ENCODE results near the gene MYO1F. TPM values are rescaled to one million over a fixed set of nuclear protein-coding genes. Genes with fewer than 3 reads are reported as not detected.
"Not testable (repeated sequence)": the region's sequence is repeated elsewhere in the genome, so short reads cannot be mapped to it uniquely, and the experiment has no call there.

Gene MYO1F
- total RNA-seq, 2 donors from 2014 or later, result 6.1 to 9.4 TPM

GRCh38 chr19:8567522-8568172 lies 9.6 kb downstream of the MYO1F start:
- DNase-seq (ENCODE audit: low spot score), result no peak
- H3K27me3 ChIP-seq (replicated peaks; ENCODE audit: insufficient read depth), result no peaks in the 10 kb centered on the region
- 94% methylated on average over 15 of the region's 15 CpGs for WGBS

GRCh38 chr19:8566855-8567254 lies 10.4 kb downstream of the MYO1F start:
- WGBS, result 80% methylated on average over 7 of the region's 7 CpGs

More at GRCh38 chr19:8567522-8568172, 9.6 kb downstream of the MYO1F start:
- H3K36me3 ChIP-seq, result no peaks in the 10 kb centered on the region
- no peak overlapping the region for H3K27ac ChIP-seq
- intact Hi-C loops (cut with DNase I), result no loop called here
- no peak overlapping the region for H3K4me3 ChIP-seq
- H3K4me1 ChIP-seq (replicated peaks), result no peaks in the 10 kb centered on the region
- no peak for TF ChIP-seq CTCF (IDR thresholded peaks at IDR 0.05)
- no peak for TF ChIP-seq POLR2AphosphoS5 (IDR thresholded peaks at IDR 0.05)
- TF ChIP-seq POLR2A (IDR thresholded peaks at IDR 0.05), result no peak
- no peaks in the 10 kb centered on the region for H3K9me3 ChIP-seq

GRCh38 chr19:8564866-8565265 lies 12.4 kb downstream of the MYO1F start:
- H3K9me3 ChIP-seq; H3K4me1 ChIP-seq (replicated peaks); intact Hi-C loops (cut with DNase I); H3K4me3 ChIP-seq; H3K27ac ChIP-seq; H3K36me3 ChIP-seq; H3K27me3 ChIP-seq (replicated peaks; ENCODE audit: insufficient read depth); DNase-seq (ENCODE audit: low spot score): not testable (repeated sequence)
- 92% methylated on average over 8 of the region's 8 CpGs for WGBS

More at GRCh38 chr19:8566855-8567254, 10.4 kb downstream of the MYO1F start:
- intact Hi-C loops (cut with DNase I), result no loop called here
- DNase-seq (ENCODE audit: low spot score), result no peak
- no peaks in the 10 kb centered on the region for H3K27me3 ChIP-seq (replicated peaks; ENCODE audit: insufficient read depth)
- no peaks in the 10 kb centered on the region for H3K36me3 ChIP-seq
- H3K4me3 ChIP-seq, result no peak overlapping the region
- no peak overlapping the region for H3K27ac ChIP-seq
- H3K4me1 ChIP-seq (replicated peaks), result no peaks in the 10 kb centered on the region
- H3K9me3 ChIP-seq, result no peaks in the 10 kb centered on the region
- TF ChIP-seq POLR2A (IDR thresholded peaks at IDR 0.05) (no peak), CTCF (IDR thresholded peaks at IDR 0.05) (no peak), POLR2AphosphoS5 (IDR thresholded peaks at IDR 0.05) (no peak)

- intact Hi-C loops (cut with DNase I), result no loop called here
- H3K27ac ChIP-seq, result no peak overlapping the region
- no peak for DNase-seq (ENCODE audit: low spot score)
- 66% methylated on average over 2 of the region's 2 CpGs for WGBS
- no peaks in the 10 kb centered on the region for H3K36me3 ChIP-seq
- TF ChIP-seq POLR2AphosphoS5 (IDR thresholded peaks at IDR 0.05), result no peak
- TF ChIP-seq POLR2A (IDR thresholded peaks at IDR 0.05), result no peak
- TF ChIP-seq CTCF (IDR thresholded peaks at IDR 0.05), result no peak
- H3K27me3 ChIP-seq (replicated peaks; ENCODE audit: insufficient read depth), result no peaks in the 10 kb centered on the region
- no peaks in the 10 kb centered on the region for H3K9me3 ChIP-seq
- H3K4me1 ChIP-seq (replicated peaks), result no peaks in the 10 kb centered on the region
- H3K4me3 ChIP-seq, result no peak overlapping the region
These were observed 16.0 kb downstream of the MYO1F start for GRCh38 chr19:8561075-8561764.

GRCh38 chr19:8558325-8558724 lies 18.9 kb downstream of the MYO1F start:
- intact Hi-C loops (cut with DNase I), result no loop called here
- Histone ChIP-seq H3K4me1 (replicated peaks) (no peaks in the 10 kb centered on the region), H3K4me3 (no peak overlapping the region), H3K36me3 (no peaks in the 10 kb centered on the region), H3K9me3 (no peaks in the 10 kb centered on the region), H3K27me3 (replicated peaks; ENCODE audit: insufficient read depth) (no peaks in the 10 kb centered on the region), H3K27ac (no peak overlapping the region)
- TF ChIP-seq CTCF (IDR thresholded peaks at IDR 0.05), result no peak
- TF ChIP-seq POLR2AphosphoS5 (IDR thresholded peaks at IDR 0.05), result no peak
- no peak for TF ChIP-seq POLR2A (IDR thresholded peaks at IDR 0.05)
- 83% methylated on average over 2 of the region's 2 CpGs for WGBS
- DNase-seq (ENCODE audit: low spot score), result no peak
